GM11168 (cell line): ENCODE results near the gene RUVBL1.

Source experiments
- in situ Hi-C: fragments of 300-500 bp; cut with MboI; formaldehyde crosslinking; loops from one replicate; pipeline ENCODE4 v1.12.0; 2022; ENCODE audit warnings: low sequenced_read_pairs; ENCODE audit not compliant: unreplicated experiment

The RUVBL1 gene

DNA sequence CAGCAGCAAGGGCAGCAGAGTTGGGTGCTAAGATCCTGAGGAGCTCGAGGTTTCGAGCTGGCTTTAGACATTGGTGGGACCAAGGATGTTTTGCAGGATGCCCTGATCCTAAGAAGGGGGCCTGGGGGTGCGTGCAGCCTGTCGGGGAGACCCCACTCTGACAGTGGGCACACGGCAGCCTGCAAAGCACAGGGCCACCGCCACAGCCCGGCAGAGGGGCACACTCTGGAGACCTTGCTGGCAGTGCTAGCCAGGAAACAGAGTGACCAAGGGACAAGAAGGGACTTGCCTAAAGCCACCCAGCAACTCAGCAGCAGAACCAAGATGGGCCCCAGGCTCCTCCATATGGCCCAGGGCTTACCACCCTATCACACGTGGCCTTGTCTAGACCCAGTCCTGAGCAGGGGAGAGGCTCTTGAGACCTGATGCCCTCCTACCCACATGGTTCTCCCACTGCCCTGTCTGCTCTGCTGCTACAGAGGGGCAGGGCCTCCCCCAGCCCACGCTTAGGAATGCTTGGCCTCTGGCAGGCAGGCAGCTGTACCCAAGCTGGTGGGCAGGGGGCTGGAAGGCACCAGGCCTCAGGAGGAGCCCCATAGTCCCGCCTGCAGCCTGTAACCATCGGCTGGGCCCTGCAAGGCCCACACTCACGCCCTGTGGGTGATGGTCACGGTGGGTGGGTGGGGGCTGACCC is 52.6 kb downstream of the RUVBL1 start:
- in situ Hi-C loops = no loop called here

DNA sequence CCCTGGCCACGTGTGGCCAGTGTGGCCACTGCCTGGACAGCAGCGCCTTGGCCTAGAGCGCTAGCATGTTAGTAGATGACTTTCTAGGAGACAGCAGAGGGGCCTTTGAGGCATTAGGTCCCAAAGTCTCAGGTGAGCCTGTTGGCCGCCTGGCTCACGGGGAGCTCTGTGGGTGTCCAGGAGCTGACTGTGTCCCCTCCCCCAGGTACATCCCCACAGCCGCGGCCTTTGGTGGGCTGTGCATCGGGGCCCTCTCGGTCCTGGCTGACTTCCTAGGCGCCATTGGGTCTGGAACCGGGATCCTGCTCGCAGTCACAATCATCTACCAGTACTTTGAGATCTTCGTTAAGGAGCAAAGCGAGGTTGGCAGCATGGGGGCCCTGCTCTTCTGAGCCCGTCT is 54.3 kb downstream of the RUVBL1 start:
- in situ Hi-C loops = no loop called here

DNA sequence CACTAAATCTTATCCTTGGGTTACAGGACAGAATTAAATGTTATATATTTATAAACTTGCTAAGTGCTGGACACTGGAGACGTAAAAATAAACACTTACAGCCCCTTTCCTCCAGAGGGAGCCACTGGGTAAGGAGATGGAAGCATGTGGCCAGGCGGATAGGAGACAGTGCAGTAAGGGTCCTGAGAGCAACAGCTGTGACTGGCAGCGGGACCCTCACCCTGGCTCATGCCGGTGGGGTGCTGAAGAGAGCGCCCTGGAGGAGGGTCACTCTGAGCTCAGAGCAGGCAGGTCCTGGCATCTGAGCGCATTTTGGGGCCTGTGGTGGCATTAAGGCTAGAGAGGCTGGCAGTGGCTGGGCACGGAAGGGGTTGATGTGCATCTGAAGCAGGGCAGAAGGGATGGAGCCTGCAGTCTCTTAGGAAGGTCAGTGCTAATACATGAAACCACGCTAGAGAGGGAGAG is 55.4 kb downstream of the RUVBL1 start:
- in situ Hi-C loops = no loop called here

DNA sequence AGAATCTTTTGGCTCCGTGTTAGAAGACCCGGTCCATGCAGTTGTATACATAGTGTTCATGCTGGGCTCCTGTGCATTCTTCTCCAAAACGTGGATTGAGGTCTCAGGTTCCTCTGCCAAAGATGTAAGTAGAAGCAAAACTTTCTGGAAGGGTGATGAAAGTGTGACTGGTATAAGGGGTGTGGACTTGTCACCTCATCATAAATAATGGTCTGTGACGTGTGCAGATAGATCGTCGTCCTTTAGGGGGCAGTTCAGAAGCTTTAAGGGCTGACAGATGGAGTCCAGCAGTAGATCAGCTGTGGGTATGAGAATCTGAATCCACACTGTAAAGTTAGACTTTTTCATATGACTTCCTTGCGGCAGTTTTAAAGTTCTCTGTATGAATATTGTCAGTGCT is 56.1 kb downstream of the RUVBL1 start:
- in situ Hi-C loops = no loop called here

DNA sequence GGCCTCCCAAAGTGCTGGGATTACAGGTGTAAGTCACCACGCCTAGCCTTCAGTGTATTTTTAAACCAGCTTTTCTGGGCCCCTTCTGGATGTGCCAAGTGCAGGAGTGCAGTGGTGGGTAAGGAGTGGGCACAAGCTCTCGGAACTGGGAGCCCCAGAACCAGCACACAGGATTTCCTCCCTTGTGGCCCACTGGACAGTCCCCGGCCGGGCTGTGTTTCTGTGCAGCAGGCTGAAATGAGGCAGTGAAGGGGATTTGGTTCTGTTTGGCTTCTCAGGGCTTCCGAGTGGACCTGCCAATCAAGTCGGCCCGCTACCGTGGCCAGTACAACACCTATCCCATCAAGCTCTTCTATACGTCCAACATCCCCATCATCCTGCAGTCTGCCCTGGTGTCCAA is 56.9 kb downstream of the RUVBL1 start:
- in situ Hi-C loops = no loop called here

DNA sequence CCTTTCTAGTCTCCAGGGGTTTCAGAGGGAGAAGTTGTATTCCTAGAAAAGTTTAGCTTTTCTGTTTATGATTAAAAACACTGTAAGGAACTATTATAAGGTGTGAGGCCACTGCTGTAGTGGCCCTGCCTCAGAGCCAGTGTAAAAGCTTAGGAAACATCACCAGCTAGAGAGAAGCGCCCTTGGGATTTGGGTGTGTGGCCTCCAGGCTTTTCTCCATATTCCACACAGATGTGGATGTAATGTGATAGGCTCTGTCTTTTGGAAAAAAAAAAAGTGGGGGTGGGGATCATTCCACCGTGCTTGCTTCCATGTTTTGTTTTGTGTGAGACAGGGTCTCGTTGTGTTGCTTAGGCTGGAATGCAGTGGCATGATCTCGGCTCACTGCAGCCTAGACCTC is 57.5 kb downstream of the RUVBL1 start:
- in situ Hi-C loops = no loop called here

DNA sequence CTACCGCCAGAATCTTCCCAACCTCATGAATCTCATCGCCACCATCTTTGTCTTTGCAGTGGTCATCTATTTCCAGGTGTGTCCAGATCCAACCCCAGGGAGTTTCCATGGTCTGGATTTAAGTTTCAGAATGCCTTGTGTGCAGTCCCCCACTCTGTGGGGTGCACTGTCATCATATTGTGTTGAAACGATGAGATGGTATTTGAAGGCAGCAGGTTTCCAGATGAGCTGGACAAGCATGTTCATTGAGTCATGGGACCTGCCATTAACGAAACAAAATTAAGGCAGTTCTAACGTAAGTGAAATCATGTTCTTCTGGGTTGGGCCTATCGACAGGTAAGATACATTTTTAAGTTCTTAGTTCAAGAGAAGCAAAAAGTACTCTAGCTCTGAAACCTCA is 58.6 kb downstream of the RUVBL1 start:
- in situ Hi-C loops = no loop called here

DNA sequence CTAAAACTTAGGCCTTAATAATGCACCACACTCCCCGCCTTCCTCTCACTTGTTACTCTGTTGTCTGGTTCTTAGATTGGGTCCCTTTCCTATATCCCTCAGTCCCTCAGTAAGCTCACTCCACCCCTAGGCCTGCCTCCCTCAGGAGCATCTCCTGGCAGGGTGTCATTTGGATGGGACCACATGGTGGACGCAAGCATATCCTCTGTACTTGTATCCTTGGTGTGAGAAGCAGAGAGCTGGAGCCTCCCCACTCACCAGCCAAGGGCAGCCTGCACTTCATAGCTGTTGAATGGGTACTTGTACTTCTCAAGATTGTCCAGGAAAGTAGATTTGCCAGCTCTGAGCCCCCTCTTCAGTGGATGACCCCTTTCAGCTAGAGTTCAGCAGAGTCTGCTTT is 59.7 kb downstream of the RUVBL1 start:
- in situ Hi-C loops = no loop called here

DNA sequence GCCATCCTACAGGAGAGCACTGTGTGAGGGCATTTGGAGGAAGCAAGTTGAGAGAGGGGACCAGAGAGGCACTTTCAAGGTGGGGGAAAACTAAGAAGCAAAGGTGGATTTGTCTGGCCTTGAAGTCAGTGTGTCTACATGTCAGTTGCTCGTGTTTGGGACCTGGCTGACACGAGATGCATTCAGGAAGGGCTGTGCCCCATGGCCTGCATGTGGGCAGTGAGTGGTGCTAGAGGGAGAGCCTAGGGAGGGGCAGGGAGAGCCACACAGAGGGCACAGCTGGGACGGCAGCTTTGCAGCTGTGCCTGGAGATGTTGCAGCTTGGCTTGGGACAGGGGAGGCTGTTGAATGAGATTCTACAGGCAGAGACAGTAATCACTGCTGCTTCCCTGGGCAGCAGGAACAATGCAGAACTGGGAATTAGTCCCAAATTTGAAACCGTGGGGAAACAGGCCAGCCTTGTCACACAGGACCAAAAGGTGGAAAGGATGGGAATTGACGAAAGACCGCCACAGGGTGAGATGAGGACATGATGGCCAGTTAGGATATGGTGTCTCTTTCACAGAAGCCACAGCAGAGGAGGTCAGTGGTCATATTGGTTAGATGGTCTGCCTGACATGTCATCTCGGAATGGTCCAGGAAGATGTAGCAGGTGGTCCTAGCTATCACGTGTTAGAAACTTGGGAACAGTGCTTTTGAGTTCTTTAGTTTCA is 61.4 kb downstream of the RUVBL1 start:
- in situ Hi-C loops = no loop called here

DNA sequence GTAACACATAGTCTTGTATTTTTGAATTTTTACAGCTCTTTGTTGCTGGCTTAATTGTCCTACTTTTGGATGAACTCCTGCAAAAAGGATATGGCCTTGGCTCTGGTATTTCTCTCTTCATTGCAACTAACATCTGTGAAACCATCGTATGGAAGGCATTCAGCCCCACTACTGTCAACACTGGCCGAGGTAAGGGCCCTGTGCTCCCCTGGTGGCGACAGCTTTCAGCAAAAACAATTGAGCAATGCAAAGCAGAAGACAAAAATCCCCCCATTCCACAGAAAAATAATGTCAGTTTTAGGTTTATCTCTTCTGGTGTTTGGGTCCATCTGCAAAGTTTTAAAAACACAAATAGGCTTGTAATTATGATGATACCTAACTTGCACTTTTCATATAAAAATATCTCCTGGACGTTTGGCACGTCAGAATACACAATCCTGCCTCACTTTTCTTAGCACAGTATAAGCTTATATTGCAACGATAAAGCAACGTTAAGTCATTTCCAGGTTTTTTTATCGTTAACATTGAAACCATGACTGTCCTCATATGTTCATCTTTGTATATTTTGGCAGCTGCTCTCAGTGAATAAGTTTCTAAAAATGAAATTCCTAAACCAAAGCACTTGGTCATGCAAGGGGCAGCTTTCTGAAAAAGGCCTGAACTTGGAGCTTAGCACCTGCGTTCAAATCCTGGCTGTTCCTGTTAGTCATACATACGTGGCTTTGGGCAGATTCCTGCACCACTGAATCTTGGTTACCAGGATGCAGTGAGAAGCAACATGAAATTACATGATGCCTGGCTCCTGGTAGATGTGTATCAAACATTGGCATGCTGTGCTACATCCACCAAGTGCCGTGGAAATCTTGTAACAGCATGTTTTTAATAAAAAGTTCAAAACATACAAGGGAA is 62.9 kb downstream of the RUVBL1 start:
- in situ Hi-C loops = no loop called here

DNA sequence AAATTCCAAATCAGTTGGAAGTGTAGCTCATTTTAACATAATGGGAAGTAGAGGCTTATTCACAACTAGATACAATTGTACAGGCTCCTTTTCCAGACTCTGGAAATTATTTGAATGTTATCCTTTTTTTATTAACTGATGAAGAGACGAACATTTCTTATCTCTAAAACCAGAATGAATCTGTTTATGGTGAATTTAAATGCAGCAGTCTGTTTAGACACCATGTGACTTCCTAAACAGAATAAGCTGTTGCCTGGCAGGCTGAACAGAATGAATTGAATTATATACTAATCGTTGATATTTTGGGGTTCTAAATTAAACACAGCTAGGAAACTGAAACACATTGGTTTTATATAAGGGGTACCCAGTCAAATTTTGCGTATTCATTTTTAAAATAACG is 67.4 kb downstream of the RUVBL1 start:
- in situ Hi-C loops = no loop called here

DNA sequence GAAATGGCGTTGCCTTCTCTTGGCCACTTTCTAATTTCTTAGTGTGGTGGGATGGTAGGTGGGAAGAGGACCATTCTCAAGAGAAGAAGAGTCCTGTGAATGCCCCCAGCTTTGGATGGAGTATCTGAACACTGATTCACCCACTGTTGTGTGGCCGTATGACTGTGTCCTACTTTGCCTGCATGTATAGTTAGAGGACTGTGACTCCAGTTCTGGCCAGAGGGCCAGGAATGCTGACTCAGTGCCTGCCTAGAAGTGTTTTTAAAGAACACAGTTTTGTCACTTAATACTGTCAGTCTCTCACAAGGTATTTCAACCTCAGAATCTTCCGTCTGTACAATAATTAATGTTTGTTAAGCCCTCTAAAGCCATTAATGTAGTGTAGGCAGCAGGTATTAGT is 69.2 kb downstream of the RUVBL1 start:
- in situ Hi-C loops = no loop called here

DNA sequence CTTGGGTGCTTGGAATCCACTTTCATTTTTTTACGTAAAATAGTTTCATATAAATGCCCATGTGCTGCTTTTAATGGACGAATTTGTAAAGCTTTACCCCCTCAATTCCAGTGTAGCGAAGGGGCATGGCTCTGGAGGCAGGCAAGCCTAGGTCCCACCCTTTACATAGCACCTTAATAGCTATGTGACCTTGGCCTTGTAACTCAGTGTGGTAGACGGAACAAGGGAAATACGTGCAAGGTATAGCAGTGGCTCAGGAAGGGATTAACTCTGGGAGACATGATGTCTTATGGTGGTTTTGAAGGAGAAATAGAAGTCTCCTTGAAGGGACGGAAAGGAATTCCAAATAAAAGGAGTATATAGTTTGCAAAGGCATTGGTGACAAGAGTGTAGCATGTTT is 70.0 kb downstream of the RUVBL1 start:
- in situ Hi-C loops = no loop called here

DNA sequence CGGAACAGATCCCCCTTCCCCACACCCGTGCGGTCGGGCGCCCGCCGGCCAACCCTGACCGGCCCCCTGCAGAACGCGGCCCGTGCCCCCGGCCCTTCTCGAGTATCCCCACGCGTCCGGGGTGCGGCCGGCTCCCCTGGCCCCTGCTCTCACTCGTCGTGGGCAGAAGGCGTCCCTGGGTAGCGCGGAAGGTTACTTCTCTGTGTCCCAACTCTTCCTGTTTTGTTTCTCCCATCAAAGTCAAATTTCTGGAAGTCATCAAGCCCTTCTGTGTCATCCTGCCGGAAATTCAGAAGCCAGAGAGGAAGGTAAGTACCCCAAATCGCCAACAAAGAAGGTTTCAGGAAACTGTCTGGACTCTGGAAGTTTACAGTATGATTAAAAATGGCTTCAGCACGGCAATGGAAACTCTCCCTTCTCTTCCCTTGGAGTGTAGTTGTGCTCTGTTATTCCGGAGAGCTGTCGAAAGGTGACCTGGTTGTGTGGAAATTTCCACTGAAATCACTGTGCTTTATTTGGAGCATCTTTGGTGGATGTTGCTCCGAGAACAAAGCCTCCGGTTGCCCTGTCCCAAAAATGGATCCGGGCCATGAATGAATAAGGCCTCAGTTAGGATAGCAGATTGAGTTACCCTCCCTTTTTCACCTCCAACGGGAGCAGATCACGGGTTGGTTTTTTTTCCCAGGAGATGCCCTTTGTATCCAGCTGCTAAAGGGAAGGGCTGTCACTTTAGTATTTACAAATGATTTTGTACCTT is 70.8 kb downstream of the RUVBL1 start:
- in situ Hi-C loops = no loop called here

DNA sequence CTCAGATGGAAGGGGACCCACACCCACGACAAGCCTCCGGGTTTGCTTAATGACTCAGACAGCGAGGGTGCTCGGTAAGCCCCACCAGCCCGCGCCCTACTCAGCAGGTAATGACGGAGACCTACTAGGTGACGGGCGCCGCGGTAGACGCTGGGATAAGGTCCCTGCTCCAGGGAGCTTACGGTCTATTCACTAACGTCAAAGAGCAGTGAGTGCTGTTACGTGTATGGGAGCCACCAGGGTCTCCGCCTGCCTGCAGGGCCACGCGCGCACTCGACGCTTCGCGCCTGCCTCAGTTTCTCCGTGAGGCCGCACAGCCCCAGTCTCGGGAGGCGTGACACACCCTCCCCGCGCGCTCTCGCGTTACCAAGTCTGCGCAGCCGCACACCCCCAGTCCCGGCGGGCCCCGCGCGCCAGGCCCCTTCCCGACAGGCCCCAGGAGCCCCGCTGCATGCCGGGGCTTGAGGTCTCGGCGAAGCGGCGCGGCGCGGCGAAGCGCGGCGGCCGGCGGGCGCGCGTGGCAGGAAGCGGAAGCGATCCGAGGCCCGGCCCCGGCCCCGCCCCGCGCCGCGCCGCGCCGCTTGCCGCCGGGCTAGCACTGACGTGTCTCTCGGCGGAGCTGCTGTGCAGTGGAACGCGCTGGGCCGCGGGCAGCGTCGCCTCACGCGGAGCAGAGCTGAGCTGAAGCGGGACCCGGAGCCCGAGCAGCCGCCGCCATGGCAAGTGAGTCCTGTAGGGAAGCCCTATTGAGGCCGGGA is 71.6 kb downstream of the RUVBL1 start, which contains the start of gene SEC61A1:
Gene SEC61A1, plus strand, starts transcription at position 601 of the 758 bp plus-strand sequence. Its CDS starts 116 bp downstream, at position 717.
- in situ Hi-C loops = no loop called here

DNA sequence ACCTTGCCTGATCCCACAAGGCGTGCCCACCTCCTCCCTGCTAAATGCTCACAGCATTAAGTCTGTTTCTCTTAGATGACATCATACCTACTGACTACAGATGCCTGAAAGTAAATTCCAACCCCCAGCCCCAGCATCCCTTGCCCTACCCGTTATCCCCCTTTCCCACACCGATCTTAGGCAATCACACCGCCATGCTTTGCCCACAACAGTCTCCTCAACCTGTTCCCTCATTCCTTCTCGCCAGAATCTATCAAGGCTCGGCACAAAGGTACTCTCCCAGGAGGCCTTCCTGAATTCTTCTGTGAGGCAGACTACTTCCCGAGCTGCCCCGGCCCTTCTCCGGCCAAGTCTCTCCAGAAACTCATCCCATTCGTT is 72.2 kb downstream of the RUVBL1 start:
- in situ Hi-C loops = no loop called here

DNA sequence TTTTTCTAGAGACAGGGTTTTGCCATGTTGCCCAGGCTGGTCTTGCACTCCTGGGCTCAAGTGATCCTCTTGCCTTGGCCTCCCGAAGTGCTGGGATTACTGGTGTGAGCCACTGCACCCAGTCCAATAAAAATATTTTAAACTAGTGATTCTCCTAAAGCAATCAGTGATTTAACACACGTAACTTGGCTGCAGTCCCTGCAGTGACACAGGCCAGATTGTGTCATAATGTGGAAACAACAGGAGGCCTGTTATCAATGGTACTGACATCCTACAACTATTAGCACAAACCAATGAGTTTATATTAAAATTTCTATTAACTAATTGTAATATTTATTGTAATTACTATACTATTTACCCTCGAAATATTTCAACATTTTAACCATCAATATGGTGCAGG is 73.0 kb downstream of the RUVBL1 start:
- in situ Hi-C loops = no loop called here

DNA sequence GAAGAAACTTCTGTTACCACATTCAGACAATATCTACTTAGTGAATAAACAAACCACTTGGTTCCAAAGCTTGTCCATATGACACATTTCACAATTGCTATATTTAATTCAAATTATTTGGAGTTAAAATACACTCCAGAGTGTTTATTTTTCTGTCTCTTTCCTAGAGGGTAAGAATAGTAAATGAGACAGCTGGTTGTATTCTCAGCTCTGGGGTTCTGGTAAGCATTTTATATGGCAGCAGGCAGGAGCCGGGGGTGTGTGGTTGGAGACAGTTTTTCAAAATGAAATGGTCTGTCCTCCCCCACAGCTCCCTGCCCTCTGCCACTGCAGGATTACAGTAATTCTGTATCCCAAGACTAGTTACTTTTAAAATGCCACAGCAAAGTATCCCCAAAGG is 82.3 kb downstream of the RUVBL1 start:
- in situ Hi-C loops = no loop called here

DNA sequence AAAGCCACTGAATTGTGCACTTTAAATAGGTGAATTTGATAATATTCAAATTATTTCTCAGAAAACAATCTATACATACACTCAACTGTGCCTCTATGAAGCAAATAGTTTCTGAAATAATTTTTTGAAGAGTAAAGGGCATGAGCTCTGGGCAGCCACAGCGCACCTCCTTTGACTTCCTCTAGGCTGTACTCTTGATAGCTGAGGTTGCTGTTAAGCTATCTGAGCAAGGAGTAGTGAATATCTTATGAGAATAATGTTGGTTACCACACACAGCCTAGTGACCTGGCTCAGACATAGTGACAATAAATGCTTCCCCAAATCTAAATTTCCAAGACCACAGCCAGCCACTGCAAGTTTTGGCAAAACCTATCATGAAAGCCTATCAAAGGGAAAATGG is 83.0 kb downstream of the RUVBL1 start:
- in situ Hi-C loops = no loop called here

DNA sequence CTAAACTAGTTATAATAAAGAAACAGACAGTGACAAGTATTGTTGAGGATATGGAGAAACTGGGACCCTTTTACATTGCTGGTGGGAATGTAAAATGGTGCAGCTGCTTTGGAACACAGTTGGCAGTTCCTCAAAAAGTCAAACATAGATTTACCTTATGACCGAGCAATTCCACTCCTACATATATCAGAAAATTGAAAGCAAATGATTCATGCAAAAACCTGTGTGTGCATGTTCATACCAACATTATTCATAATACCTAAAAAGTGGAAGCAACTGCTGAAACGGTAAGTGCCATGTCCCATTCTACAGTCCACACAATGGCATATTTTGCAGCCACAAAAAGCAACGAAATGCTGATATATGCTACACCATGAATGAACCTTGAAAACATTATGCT is 83.6 kb downstream of the RUVBL1 start:
- in situ Hi-C loops = no loop called here
